ENCODE data around the gene BLACAT1. TPM values are rescaled to one million over a fixed set of nuclear protein-coding genes. Genes with fewer than 3 reads are reported as not detected.

BLACAT1 gene
- total RNA-seq, 1 experiment from 2014 or later: 0.72 TPM

DNA sequence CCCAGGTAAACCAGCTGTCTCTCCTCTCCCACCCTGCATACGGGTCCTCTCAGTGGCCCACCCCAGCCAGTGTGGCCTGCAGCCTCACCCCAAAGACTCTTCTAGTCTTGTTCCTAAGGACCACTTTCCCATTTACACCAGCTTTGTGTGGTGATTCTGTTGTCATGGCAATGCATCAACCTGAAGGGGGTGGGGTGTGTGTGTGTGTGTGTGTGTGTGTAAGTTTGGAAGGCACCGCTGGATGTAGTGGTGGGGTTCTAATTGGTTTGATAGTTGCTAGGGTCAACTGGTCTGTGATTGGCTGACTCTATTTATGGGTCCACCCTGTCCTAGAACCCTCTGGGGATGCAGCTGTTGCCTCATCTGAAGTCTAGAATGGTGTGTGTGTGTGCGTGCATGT lies 43.9 kb upstream of the BLACAT1 start:
- intact Hi-C loops (cut with micrococcal nuclease): no loop called here

DNA sequence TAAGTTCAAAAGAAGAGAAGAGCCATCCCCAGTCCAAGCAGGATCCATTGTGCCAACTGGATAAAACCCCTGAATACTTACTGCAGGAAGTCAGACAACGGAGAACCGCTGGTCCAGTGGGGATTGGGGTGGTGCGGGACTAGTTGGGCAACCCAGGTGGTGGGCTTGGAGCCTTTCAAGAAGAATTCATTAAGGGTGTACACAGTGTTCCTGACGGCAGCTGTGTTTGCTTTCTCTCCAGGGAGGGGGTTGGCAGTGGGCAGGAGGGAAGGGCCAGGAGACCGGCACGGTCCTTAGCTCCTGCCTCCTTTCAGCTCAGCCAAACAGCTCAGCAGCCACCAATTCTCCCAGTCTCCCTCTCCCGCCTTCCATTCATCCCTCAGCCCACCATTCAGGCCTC lies 41.5 kb upstream of the BLACAT1 start:
- H3K27ac Mint-ChIP-seq (ENCODE audit: low read depth, unreplicated experiment): no peak overlapping the region
- TF ChIP-seq, protein P1, sequence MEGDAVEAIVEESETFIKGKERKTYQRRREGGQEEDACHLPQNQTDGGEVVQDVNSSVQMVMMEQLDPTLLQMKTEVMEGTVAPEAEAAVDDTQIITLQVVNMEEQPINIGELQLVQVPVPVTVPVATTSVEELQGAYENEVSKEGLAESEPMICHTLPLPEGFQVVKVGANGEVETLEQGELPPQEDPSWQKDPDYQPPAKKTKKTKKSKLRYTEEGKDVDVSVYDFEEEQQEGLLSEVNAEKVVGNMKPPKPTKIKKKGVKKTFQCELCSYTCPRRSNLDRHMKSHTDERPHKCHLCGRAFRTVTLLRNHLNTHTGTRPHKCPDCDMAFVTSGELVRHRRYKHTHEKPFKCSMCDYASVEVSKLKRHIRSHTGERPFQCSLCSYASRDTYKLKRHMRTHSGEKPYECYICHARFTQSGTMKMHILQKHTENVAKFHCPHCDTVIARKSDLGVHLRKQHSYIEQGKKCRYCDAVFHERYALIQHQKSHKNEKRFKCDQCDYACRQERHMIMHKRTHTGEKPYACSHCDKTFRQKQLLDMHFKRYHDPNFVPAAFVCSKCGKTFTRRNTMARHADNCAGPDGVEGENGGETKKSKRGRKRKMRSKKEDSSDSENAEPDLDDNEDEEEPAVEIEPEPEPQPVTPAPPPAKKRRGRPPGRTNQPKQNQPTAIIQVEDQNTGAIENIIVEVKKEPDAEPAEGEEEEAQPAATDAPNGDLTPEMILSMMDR (IDR thresholded peaks at IDR 0.05; ENCODE audit: unreplicated experiment): no peak
- H3K4me3 Mint-ChIP-seq (ENCODE audit: unreplicated experiment): no peak overlapping the region
- H3K4me1 Mint-ChIP-seq (ENCODE audit: insufficient read depth, unreplicated experiment): peaks cover 25% of the 10 kb centered on the region
- no peaks in the 10 kb centered on the region for H3K27me3 Mint-ChIP-seq (ENCODE audit: insufficient read depth, unreplicated experiment)
- no peak for DNase-seq (ENCODE audit: unreplicated experiment)
- POLR2A ChIA-PET: no interaction called here
- intact Hi-C loops (cut with micrococcal nuclease): no loop called here
- H3K36me3 Mint-ChIP-seq (ENCODE audit: insufficient read depth, unreplicated experiment): no peaks in the 10 kb centered on the region
- H3K9me3 Mint-ChIP-seq (ENCODE audit: unreplicated experiment): no peaks in the 10 kb centered on the region
- no TSS peak for BruUV-seq (replicated peaks)
- CTCF ChIA-PET: interaction anchor here (0.5 to 37.5 kb wide), 7 partner anchors 12 to 377 kb away, joined by 3 to 1608 read pairs (median 5); no protein-coding TSS in a partner anchor

More for the DNA sequence above, 43.9 kb upstream of the BLACAT1 start:
- H3K36me3 Mint-ChIP-seq (ENCODE audit: insufficient read depth, unreplicated experiment): no peaks in the 10 kb centered on the region
- H3K27ac Mint-ChIP-seq (ENCODE audit: low read depth, unreplicated experiment): no peak overlapping the region
- no peaks in the 10 kb centered on the region for H3K27me3 Mint-ChIP-seq (ENCODE audit: insufficient read depth, unreplicated experiment)
- no TSS peak for BruUV-seq (replicated peaks)
- peaks cover 11% of the 10 kb centered on the region for H3K4me1 Mint-ChIP-seq (ENCODE audit: insufficient read depth, unreplicated experiment)
- ChIA-PET CTCF (interaction anchor here (0.7 to 37.5 kb wide), 11 partner anchors 7 to 346 kb away, joined by 3 to 1608 read pairs (median 3); no protein-coding TSS in a partner anchor), POLR2A (interaction anchor here (0.8 to 2.9 kb wide), 4 partner anchors 11 to 274 kb away, joined by 3 to 13 read pairs (median 4); no protein-coding TSS in a partner anchor)
- no peaks in the 10 kb centered on the region for H3K9me3 Mint-ChIP-seq (ENCODE audit: unreplicated experiment)
- no peak for DNase-seq (ENCODE audit: unreplicated experiment)
- TF ChIP-seq, protein P1 (IDR thresholded peaks at IDR 0.05; ENCODE audit: unreplicated experiment): no peak
- H3K4me3 Mint-ChIP-seq (ENCODE audit: unreplicated experiment): no peak overlapping the region

DNA sequence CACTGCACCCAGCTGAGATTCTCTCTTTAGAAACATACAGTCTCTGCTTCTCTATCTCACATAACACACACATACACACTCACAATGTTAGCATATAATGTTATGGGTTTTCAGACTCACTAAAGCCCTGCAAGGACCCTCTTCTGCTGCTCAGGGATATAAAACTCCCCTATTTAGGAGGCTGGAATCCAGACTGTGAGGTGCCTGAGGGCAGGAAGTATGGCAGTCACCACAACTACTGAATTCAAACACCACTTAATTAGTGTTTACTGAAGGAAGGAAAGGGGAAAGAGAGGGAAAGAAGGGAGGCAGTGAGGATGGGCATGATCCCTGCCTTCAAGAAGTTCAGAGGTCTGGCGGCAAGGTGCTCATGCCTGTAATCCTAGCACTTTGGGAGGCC lies 40.8 kb upstream of the BLACAT1 start:
- Mint-ChIP-seq H3K9me3 (ENCODE audit: unreplicated experiment) (no peaks in the 10 kb centered on the region), H3K27me3 (ENCODE audit: insufficient read depth, unreplicated experiment) (no peaks in the 10 kb centered on the region), H3K27ac (ENCODE audit: low read depth, unreplicated experiment) (no peak overlapping the region), H3K4me3 (ENCODE audit: unreplicated experiment) (no peak overlapping the region), H3K36me3 (ENCODE audit: insufficient read depth, unreplicated experiment) (no peaks in the 10 kb centered on the region), H3K4me1 (ENCODE audit: insufficient read depth, unreplicated experiment) (peaks cover 32% of the 10 kb centered on the region)
- POLR2A ChIA-PET: interaction anchor here (0.7 kb wide), 1 partner anchor 18 kb away, joined by 3 read pairs; no protein-coding TSS in a partner anchor
- intact Hi-C loops (cut with micrococcal nuclease): no loop called here
- no peak for DNase-seq (ENCODE audit: unreplicated experiment)
- CTCF ChIA-PET: interaction anchor here (0.7 to 37.5 kb wide), 5 partner anchors 11 to 166 kb away, joined by 3 to 1608 read pairs (median 4); no protein-coding TSS in a partner anchor
- BruUV-seq (replicated peaks): no TSS peak
- TF ChIP-seq, protein P1 (IDR thresholded peaks at IDR 0.05; ENCODE audit: unreplicated experiment): no peak

DNA sequence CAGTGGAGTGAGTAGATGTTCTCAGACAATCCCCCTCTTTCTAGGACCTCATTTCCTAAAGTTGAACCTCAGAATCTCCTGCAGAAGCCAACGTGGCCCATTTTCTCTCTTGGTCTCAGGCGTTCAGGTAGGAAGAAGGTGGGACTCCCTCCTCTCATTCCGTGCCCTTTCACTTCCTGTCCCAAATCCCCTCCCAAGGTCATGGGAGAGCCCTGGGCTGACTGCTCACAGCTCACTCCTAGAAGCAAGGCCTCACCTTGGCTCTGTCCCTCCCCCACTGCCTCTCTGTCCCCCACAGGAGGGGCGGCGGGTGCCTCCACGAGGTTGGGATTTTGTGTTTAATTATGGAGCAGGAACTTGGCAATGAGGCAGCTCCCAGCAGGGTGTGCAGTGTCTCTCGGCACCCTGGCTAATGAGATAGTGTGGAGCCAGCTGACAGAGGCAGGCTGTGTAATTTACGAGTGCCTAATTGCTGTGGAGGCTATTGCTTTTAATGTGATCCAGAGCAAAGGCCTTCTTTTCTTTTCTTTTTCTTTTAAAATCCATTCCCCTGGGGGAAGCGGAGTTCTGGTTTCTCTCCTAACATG lies 39.5 kb upstream of the BLACAT1 start:
- no peaks in the 10 kb centered on the region for H3K27me3 Mint-ChIP-seq (ENCODE audit: insufficient read depth, unreplicated experiment)
- intact Hi-C loops (cut with micrococcal nuclease): no loop called here
- TF ChIP-seq, protein P1 (IDR thresholded peaks at IDR 0.05; ENCODE audit: unreplicated experiment): no peak
- no peak for DNase-seq (ENCODE audit: unreplicated experiment)
- no peaks in the 10 kb centered on the region for H3K9me3 Mint-ChIP-seq (ENCODE audit: unreplicated experiment)
- H3K27ac Mint-ChIP-seq (ENCODE audit: low read depth, unreplicated experiment): no peak overlapping the region
- no peak overlapping the region for H3K4me3 Mint-ChIP-seq (ENCODE audit: unreplicated experiment)
- no peaks in the 10 kb centered on the region for H3K36me3 Mint-ChIP-seq (ENCODE audit: insufficient read depth, unreplicated experiment)
- H3K4me1 Mint-ChIP-seq (ENCODE audit: insufficient read depth, unreplicated experiment): peaks cover 31% of the 10 kb centered on the region
- BruUV-seq (replicated peaks): no TSS peak
- ChIA-PET CTCF (interaction anchor here (0.6 to 37.5 kb wide), 6 partner anchors 10 to 1076 kb away, joined by 3 to 1608 read pairs (median 4); no protein-coding TSS in a partner anchor), POLR2A (interaction anchor here (7.3 kb wide), 1 partner anchor 12 kb away, joined by 73 read pairs; the partner anchor contains the start of gene CDK18)
